HG02885 (cell line): ENCODE measurements around the gene CRB1.
"Not testable (repeated sequence)": the region's sequence is repeated elsewhere in the genome, so short reads cannot be mapped to it uniquely, and the experiment has no call there.

Source experiments
- ATAC-seq: cut with Tn5 transposase; IDR thresholded peaks from one replicate; pipeline ENCODE4 v1.9.1; 2021; ENCODE audit warnings: mild to moderate bottlenecking; ENCODE audit not compliant: unreplicated experiment, poor library complexity

Gene CRB1

GRCh38 chr1:197394831-197395608, 127.0 kb downstream of the CRB1 start:
- no peak for ATAC-seq

GRCh38 chr1:197397895-197398294, 129.8 kb downstream of the CRB1 start:
- ATAC-seq = no peak

- peak; percentile 89 for ATAC-seq
Observed at GRCh38 chr1:197399755-197400521, 131.9 kb downstream of the CRB1 start.

GRCh38 chr1:197400522-197400902, 132.5 kb downstream of the CRB1 start:
- ATAC-seq = no peak

- no peak for ATAC-seq
Observed at GRCh38 chr1:197402189-197402588, 134.1 kb downstream of the CRB1 start.

GRCh38 chr1:197404774-197405173, 136.7 kb downstream of the CRB1 start:
- ATAC-seq = not testable (repeated sequence)

- ATAC-seq = not testable (repeated sequence)
Observed at GRCh38 chr1:197405614-197406013, 137.6 kb downstream of the CRB1 start.

GRCh38 chr1:197413564-197413963, 145.5 kb downstream of the CRB1 start:
- no peak for ATAC-seq

- ATAC-seq = no peak
Observed at GRCh38 chr1:197415221-197415620, 147.2 kb downstream of the CRB1 start.

GRCh38 chr1:197418693-197419092, 150.6 kb downstream of the CRB1 start:
- no peak for ATAC-seq

GRCh38 chr1:197422993-197423392, 154.9 kb downstream of the CRB1 start:
- no peak for ATAC-seq

GRCh38 chr1:197424380-197424779, 156.3 kb downstream of the CRB1 start:
- no peak for ATAC-seq

- no peak for ATAC-seq
Observed at GRCh38 chr1:197429372-197429771, 161.3 kb downstream of the CRB1 start.

GRCh38 chr1:197435224-197435623, 167.2 kb downstream of the CRB1 start:
- no peak for ATAC-seq

- ATAC-seq = no peak
Observed at GRCh38 chr1:197437601-197438000, 169.5 kb downstream of the CRB1 start.

GRCh38 chr1:197438010-197438790, 170.1 kb downstream of the CRB1 start:
- no peak for ATAC-seq

GRCh38 chr1:197439708-197440280, 171.7 kb downstream of the CRB1 start:
- no peak for ATAC-seq

- no peak for ATAC-seq
Observed at GRCh38 chr1:197440715-197441114, 172.7 kb downstream of the CRB1 start.

- ATAC-seq = no peak
Observed at GRCh38 chr1:197441999-197442414, 174.0 kb downstream of the CRB1 start.

GRCh38 chr1:197444755-197445154, 176.7 kb downstream of the CRB1 start:
- ATAC-seq = no peak
